Fibroblast of skin of left biceps (primary cell): ENCODE data around the gene IKZF4.
"Not testable (repeated sequence)": the region's sequence is repeated elsewhere in the genome, so short reads cannot be mapped to it uniquely, and the experiment has no call there.

Source experiments
- DNase-seq, 2 experiments: peaks; one replicate each; pipeline ENCODE4 v3.0.0-alpha.2; 2013; ENCODE audit warnings: low read depth in 2 of 2

Gene IKZF4

GRCh38 chr12:56040151-56040550 lies 19.3 kb downstream of the IKZF4 start:
- DNase-seq: no peak

DNA sequence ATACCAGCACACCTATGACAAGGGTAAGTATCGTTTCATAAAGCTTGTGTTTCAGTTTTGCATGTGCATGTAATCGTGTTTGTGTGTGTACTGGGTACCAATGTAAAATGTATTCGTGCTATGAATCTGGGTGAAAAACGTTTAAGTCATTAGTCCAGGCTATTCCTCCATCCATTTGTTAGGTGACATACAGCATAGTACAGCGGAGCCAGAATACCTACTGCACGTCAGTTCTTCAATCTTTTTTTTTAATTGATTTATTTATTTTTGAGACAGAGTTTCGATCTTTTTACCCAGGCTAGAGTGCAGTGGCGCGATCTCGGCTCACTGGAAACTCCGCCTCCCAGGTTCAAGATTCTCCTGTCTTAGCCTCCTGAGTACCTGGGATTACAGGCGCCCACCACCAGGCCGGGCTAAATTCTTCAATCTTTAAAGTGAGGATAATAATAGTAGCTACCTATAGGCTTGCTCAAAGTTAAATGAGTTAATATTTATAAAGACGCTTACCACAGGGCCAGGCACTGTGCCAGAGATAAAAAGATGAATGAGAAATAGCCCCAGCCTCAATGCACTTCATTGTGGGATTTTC lies 20.2 kb downstream of the IKZF4 start:
- no peak for DNase-seq

DNA sequence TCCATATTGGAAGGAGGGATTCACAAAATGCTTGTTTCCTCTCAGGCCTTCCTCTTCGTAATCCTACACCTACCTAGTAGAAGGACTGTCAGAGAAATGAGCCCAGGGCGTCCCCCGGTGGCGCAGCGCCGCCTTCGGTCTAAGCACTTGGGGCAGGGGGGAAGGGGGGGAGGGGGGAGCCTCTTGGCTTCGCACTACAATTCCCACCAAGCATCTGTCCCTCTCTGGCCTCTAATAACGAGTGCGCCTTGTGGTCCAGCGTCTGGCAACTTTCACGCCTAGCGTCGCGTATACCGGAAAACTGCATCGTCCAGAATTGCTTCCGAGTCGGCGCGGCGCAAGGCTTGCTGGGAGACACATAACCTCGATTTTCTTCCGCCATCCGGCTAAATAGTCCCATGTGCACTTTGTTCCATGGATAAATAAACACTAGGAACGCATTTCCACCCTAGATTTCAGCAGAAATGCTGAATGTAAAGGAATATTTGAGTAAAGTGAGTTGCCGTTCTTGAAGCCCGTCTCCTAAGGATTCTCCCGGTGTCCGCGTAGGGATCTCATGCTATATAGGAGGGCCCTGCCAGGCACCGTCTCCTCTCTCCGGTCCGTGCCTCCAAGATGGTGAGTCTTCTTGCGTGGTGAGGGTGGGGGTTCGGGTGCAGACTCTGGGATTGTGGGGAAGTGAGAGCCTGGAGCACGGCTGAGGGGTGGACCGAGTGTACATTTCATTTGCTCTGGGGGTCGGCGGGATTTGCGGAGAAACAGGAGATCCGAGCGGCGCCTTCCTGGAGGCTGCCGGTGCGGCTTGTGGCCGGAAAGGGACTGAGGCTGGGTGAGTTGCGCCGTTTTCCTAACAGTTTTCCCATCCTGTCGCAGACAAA lies 20.9 kb downstream of the IKZF4 start, which contains the start of gene RPS26:
RPS26 (plus strand) TSS at position 367 of the 878 bp plus-strand sequence; CDS start at position 616, 249 bp downstream.
- peak; percentile 100 for DNase-seq

GRCh38 chr12:56042430-56042813 lies 21.6 kb downstream of the IKZF4 start:
- not testable (repeated sequence) for DNase-seq

DNA sequence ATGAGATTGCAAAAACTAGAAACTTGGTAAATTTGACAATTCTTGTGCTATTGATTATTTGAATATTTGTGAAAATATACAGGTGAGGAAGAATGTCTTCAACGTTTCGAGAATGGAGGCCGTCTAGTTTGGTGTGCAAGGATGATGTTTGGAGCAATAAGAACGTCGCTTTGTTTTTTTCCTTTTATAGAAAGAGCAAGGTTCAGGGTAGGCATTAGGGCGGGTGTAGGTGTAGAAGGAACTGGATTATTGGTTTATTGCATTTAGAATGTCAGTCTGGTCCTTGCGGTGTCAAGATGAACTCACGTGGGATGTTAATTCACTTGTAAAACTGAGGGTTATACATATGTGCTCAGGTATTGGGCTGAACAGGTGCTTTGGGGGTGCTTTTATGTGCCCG lies 22.0 kb downstream of the IKZF4 start:
- no peak for DNase-seq

- DNase-seq: no peak
These were observed 25.4 kb downstream of the IKZF4 start for GRCh38 chr12:56046027-56046780.

- no peak for DNase-seq
These were observed 32.6 kb downstream of the IKZF4 start for GRCh38 chr12:56053407-56053893.

DNA sequence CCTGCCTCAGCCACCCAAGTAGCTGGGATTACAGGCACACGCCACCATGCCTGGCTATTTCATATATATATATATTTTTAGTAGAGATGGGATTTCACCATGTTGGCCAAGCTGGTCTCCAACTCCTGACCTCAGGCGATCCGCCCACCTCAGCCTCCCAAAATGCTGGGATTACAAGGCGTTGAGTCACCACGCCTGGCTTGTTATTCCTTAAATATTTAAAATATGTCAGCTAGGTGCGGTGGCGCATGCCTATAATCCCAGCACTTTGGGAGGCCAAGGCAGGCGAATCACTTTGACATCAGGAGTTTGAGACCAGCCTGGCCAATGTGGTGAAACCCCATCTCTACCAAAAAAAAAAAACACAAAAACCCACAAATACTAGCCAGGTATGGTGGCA lies 39.1 kb downstream of the IKZF4 start:
- DNase-seq: not testable (repeated sequence)

DNA sequence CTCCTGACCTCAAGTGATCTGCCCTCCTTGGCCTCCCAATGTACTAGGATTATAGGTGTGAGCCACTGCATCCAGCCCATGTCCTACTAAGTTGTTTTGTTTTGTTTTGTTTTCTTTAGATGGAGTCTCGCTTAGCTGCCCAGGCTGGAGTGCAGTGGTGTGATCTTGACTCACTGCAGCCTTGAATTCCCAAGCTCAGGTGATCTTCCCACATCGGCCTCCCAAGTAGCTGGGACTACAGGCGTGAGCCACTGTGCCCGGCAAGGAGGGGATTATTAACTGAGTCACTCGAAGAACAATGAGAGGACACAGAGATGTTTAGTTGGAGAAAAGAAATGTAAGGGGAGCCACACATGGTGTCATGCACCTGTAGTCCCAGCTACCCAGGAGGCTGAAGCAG lies 41.1 kb downstream of the IKZF4 start:
- DNase-seq: no peak

DNA sequence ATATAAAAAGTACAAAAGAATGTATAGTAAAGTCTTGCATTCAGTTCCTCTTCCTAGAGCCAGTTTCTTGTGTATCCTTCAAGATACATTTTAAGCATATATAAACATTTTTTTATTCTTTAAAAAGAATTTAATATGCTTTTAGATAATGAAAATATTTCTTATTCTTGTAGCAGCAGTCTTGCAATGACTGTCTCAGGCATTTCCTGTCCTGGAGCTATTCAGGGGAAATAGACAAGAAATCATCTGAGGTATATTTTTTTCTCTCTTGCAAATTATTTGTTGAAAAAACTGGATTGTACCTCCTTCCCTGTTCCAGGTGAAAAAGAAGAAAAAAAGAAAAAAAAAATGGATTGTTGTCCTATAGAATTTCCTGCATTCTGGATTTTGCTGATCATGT lies 42.2 kb downstream of the IKZF4 start:
- no peak for DNase-seq

DNA sequence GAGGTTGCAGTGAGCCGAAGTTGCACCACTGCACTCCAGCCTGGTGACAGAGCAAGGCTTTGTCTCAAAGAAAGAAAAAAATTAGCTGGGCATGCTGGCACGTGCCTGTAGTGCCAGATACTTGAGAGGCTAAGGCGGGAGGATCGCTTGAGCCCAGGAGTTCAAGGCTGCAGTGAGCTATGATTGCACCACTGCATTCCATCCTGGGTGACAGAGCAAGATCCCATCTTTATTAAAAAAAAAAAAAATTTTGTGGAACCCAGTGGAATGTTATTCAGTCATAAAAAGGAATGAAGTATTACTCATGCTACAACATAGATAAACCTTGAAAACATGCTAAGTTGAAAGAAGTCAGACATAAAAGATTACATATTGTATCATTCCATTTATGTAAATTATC lies 50.8 kb downstream of the IKZF4 start:
- DNase-seq: no peak

DNA sequence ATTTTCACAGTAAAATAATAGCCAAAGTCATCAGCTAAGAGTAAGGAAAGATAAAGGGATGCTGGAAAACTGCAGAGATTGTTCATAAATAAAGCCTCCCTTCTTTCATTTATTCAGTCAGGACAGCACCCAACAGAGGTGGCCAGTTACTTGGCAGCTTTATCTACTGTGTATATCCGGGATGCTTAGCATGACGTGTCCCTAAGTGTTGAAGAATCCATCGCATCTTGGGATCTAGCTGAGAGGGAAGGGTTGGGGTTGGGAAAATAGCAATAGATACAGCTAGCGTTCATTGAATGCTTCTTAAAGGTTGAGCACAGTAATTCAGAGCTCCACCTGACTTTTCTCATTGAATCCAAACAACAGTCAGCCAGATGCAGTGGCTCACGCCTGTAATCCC lies 53.6 kb downstream of the IKZF4 start:
- no peak for DNase-seq

- not testable (repeated sequence) for DNase-seq
These were observed 57.1 kb downstream of the IKZF4 start for GRCh38 chr12:56077966-56078365.

DNA sequence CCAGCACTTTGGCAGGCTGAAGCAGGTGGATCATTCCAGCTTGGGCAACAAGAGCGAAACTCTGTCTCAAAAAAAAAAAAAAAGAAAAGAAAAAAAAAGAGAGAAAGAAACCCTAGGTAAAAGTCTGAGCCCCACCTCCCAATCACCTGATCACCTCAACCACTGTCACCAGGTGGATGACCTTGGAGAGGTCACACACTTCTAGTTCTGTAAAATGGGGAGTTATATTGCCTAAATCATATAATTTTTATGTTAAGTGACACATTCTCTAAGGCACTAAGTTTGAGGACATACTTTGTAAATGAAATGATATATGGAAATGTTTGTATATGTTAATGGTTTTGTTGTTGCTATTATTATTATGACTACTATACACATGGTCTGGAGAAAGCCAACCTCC lies 57.6 kb downstream of the IKZF4 start:
- DNase-seq: no peak

GRCh38 chr12:56078931-56079722 lies 58.3 kb downstream of the IKZF4 start:
- DNase-seq: peak in 1 of 2 experiments; percentile 4

- peak; percentile 34 for DNase-seq
These were observed 59.1 kb downstream of the IKZF4 start, which contains the start of gene ERBB3 for GRCh38 chr12:56079723-56080555. TSS of gene ERBB3 (plus strand) at chr12:56080165. CDS start at chr12:56080301, 136 bp downstream.

- no peak for DNase-seq
These were observed 59.8 kb downstream of the IKZF4 start for GRCh38 chr12:56080556-56081138.

DNA sequence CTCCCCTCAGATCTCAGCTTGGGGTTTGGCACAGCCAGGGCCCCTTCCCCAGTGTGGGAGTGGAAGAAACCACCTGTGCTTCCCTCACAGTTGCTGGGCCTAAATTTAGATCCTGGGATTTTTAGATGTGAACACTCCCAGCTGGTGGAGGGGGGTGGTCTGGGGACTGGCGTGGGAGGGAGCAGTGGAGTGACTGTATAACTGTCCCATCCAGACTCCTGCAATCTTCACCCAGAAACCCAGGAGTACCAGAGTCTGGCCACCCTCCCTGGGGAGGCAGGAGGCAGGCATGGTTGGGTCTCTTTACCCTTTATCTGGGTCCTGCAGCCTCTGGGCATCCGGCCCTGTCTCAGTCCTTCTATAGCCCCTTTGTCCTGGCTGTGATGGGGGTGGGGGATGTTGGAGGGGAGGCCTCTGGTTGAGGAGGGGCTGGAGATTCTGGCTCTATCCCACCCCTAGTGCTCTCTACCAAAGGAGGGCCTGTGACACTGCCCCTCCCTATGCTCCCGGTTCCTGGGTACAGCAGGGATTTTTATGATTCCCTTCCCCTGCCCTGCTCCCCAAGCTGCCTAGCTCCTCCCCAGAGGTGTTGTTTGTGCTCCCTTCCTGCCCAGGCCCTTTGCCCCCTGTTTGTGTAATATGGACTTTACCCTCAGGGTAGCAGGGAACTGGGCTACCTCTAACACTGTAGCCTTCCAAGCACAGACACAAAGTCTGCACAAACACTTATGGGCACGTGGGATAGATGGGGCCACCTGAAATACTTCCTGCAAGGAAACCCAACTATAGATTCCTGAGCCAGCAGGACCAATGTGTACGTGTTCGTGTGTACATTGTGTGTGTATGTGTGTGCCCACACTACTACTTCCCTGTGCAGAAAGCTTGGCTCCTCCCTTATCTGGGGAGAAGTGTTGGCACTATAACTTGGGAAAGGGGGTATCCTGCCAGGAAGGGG lies 60.8 kb downstream of the IKZF4 start:
- DNase-seq: no peak

DNA sequence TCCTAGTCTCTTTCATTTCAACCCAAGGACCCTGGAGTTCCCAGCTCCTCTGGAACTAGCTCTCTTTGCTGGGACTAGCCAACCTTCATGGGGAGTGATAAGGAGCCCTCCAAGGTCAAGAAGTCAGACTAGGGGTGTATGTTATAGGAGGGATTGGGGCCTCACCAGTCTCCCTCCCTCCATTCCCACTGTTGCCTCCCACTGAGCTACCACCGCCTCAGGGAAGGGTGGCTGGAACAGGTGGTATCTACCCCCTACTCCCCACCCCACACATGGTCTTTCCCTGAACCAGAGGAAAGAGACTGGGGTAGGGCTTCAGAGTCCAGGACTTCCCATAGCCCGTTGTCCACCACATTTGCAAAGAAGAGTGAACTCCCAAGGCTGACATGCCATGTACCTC lies 61.5 kb downstream of the IKZF4 start:
- DNase-seq: no peak
